B cell (primary cell): ENCODE data around the gene REEP5. TPM values are rescaled to one million over a fixed set of nuclear protein-coding genes. Genes with fewer than 3 reads are reported as not detected.

Experiments
- ATAC-seq: fragments of 200-7000 bp; cut with Tn5 transposase; one replicate; pipeline ENCODE4 v1.10.0; 2021; ENCODE audit warnings: low read depth, mild to moderate bottlenecking, moderate number of reproducible peaks, moderate library complexity
- CTCF ChIA-PET: fragments of 350-600 bp; sonication (Branson Sonifier 250); formaldehyde crosslinking; loops from one replicate; lab custom pipeline; 2021; ENCODE audit warnings: antibody characterized with exemption, inconsistent platforms; lab: Charles Lee
- POLR2A ChIA-PET: fragments of 350-600 bp; sonication (Branson Sonifier 250); formaldehyde crosslinking; loops from one replicate; lab custom pipeline; 2021; ENCODE audit warnings: antibody characterized with exemption; lab: Charles Lee
- DNase-seq: peaks from one replicate; pipeline ENCODE4 v3.0.0; 2013
- H2AFZ ChIP-seq: 2 replicates; pipeline ENCODE4 v1.6.1; 2012; ENCODE audit warnings: mild to moderate bottlenecking, low read depth, low read length; ENCODE audit not compliant: insufficient read depth, poor library complexity, severe bottlenecking
- H3K27ac ChIP-seq, 2 donors: 1 replicate in 1 of 2; 2 replicates in 1 of 2; pipeline ENCODE4 v1.5.1; 2012 to 2013; ENCODE audit warnings: low read length in 2 of 2, mild to moderate bottlenecking in 2 of 2, moderate library complexity in 1 of 2
- H3K27me3 ChIP-seq, 4 experiments: fragments of 200-600 bp in 1 of 4; sonication (generic) in 1 of 4; replicated peaks in 1 of 4; 1 replicate in 2 of 4; 2 replicates in 2 of 4; pipeline versions ENCODE4 v1.6.1 to v1.7.0; 2013 to 2016; ENCODE audit warnings: low read length in 3 of 4, mild to moderate bottlenecking in 2 of 4, mixed read lengths in 1 of 4, moderate library complexity in 1 of 4; ENCODE audit not compliant: insufficient read depth in 4 of 4, control insufficient read depth in 3 of 4; ENCODE audit errors: control extremely low read depth in 1 of 4
- H3K36me3 ChIP-seq, 2 experiments: replicated peaks in 1 of 2; 1 replicate in 1 of 2; 2 replicates in 1 of 2; pipeline versions ENCODE4 v1.6.1 to v1.7.1; 2013; ENCODE audit warnings: low read length in 1 of 2; ENCODE audit not compliant: insufficient read depth in 2 of 2, control insufficient read depth in 1 of 2; ENCODE audit errors: control extremely low read depth in 1 of 2, extremely low read depth in 1 of 2
- H3K4me1 ChIP-seq, 2 donors: fragments of 200-600 bp in 1 of 2; sonication (generic) in 1 of 2; 1 replicate in 1 of 2; 2 replicates in 1 of 2; pipeline versions ENCODE4 v1.5.1 to v1.6.1; 2013 to 2017; ENCODE audit warnings: low read length in 2 of 2; ENCODE audit not compliant: control insufficient read depth in 2 of 2, insufficient read depth in 2 of 2
- H3K4me2 ChIP-seq: replicated peaks from 2 replicates; pipeline ENCODE3; 2012; ENCODE audit warnings: mild to moderate bottlenecking, low read depth, low read length; ENCODE audit not compliant: poor library complexity, severe bottlenecking
- H3K4me3 ChIP-seq, 5 experiments: fragments of 200-600 bp in 1 of 5; sonication (generic) in 1 of 5; 1 replicate in 3 of 5; 2 replicates in 2 of 5; pipeline versions ENCODE4 v1.5.1 to v1.7.0; 2011 to 2016; ENCODE audit warnings: low read length in 4 of 5, mild to moderate bottlenecking in 4 of 5, low read depth in 2 of 5, control low read depth in 1 of 5, moderate library complexity in 1 of 5; ENCODE audit not compliant: insufficient read depth in 1 of 5; ENCODE audit errors: control extremely low read depth in 1 of 5, extremely low read depth in 1 of 5
- H3K79me2 ChIP-seq: fragments of 200-600 bp; sonication (generic); one replicate; pipeline ENCODE4 v1.6.0; 2016; ENCODE audit warnings: low read length; ENCODE audit not compliant: control insufficient read depth, insufficient read depth
- H3K9ac ChIP-seq: fragments of 200-600 bp; sonication (generic); 2 replicates; pipeline ENCODE4 v1.6.1; 2017; ENCODE audit warnings: mild to moderate bottlenecking, low read length, moderate library complexity
- H3K9me3 ChIP-seq, 3 donors: one replicate each; pipeline versions ENCODE4 v1.6.1 to v1.7.1; 2013; ENCODE audit warnings: low read length in 2 of 3; ENCODE audit not compliant: control insufficient read depth in 2 of 3, insufficient read depth in 1 of 3; ENCODE audit errors: control extremely low read depth in 1 of 3
- H4K20me1 ChIP-seq: 2 replicates; pipeline ENCODE4 v1.6.0; 2012; ENCODE audit warnings: mild to moderate bottlenecking, low read length; ENCODE audit not compliant: insufficient read depth, control insufficient read depth, poor library complexity, severe bottlenecking
- H3K27ac Mint-ChIP-seq: one replicate; pipeline ENCODE4 v1.8.0; 2021; ENCODE audit warnings: mixed read lengths
- H3K27me3 Mint-ChIP-seq: one replicate; pipeline ENCODE4 v1.8.0; 2021; ENCODE audit warnings: mixed read lengths
- H3K4me1 Mint-ChIP-seq: one replicate; pipeline ENCODE4 v1.8.0; 2021; ENCODE audit warnings: mixed read lengths
- H3K4me3 Mint-ChIP-seq: one replicate; pipeline ENCODE4 v1.8.0; 2021; ENCODE audit warnings: mixed read lengths
- H3K9me3 Mint-ChIP-seq: one replicate; pipeline ENCODE4 v1.8.0; 2022; ENCODE audit warnings: mixed read lengths; ENCODE audit not compliant: insufficient read depth
- EZH2 ChIP-seq: IDR thresholded peaks from 2 replicates; pipeline ENCODE4 v1.6.1; 2012; ENCODE audit warnings: borderline replicate concordance, low read depth, mild to moderate bottlenecking, moderate library complexity, low read length; ENCODE audit not compliant: insufficient read depth, poor library complexity, severe bottlenecking
- WGBS: methylation state at CpG from one replicate; pipeline ENCODE4 v1.1.5; 2013; ENCODE audit warnings: missing lambda C conversion rate; ENCODE audit not compliant: insufficient coverage; 5-methylcytosine and 5-hydroxymethylcytosine counted together
- intact Hi-C: fragments of 100-400 bp; cut with micrococcal nuclease; formaldehyde crosslinking; loops from one replicate; pipeline ENCODE4 v1.10.0; 2022
- polyA plus RNA-seq: library from polyadenylated mRNA; depleted of rRNA; stranded (reverse); fragments of >200 nt; gene quantifications from 2 replicates; pipeline ENCODE4 v1.2.3, GENCODE V29; 2012
- total RNA-seq, 2 donors: library from RNA; stranded (reverse); fragments of 120-200 nt in 1 of 2; gene quantifications; 1 replicate in 1 of 2; 2 replicates in 1 of 2; pipeline versions ENCODE4 v1.2.3 to v1.2.4, GENCODE V29; 2013 to 2022
- TF ChIP-seq, protein P1 (sequence below): fragments of 200-600 bp; IDR thresholded peaks from one replicate; pipeline ENCODE4 v1.8.0; 2022; ENCODE audit warnings: antibody characterized with exemption, mild to moderate bottlenecking

The REEP5 gene
- total and polyA plus RNA-seq, 2 donors (not counting 1 experiment from before 2014, with no cell fraction given), result 39.2 to 55.9 TPM

DNA sequence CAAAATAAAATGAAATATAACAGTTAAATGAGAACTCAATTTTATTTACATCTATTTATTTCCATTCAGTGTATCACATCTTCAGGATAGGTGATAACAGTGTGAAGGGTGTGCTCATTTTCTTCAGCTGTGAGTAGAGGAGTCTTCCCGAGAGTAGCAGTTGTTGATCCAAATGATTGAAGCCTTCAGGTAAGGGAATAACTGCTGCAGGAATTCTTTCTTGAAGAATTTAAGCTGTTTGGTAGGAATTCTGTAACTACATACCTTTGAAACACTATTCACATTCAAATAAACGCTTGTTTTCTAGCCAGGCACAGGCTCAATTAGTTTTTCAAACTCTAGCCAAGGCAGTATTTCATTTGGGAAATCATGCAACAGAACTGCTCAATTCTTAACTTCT is 45.7 kb downstream of the REEP5 start:
- Histone ChIP-seq H3K4me2 (no peak overlapping the region), H3K9ac (no peak overlapping the region), H3K9me3 (no peaks in the 10 kb centered on the region), H3K27ac (no peak overlapping the region), H3K4me3 (no peak overlapping the region), H3K36me3 (peaks cover 6 to 48% of the 10 kb centered on the region in 2 experiments), H2AFZ (no peak overlapping the region), H3K4me1 (no peaks in the 10 kb centered on the region), H4K20me1 (no peaks in the 10 kb centered on the region), H3K27me3 (no peaks in the 10 kb centered on the region), H3K79me2 (peaks cover 14% of the 10 kb centered on the region)
- Mint-ChIP-seq H3K27me3 (no peaks in the 10 kb centered on the region), H3K4me3 (no peak overlapping the region), H3K9me3 (no peaks in the 10 kb centered on the region), H3K27ac (no peak overlapping the region), H3K4me1 (peaks cover 13% of the 10 kb centered on the region)
- intact Hi-C loops, result no loop called here
- ChIA-PET POLR2A (no interaction called here), CTCF (no interaction called here)
- WGBS, result no CpG with 5 or more reads among the region's 2 CpGs
- no peak for ATAC-seq
- no peak for DNase-seq
- TF ChIP-seq EZH2, result no peak
- TF ChIP-seq, protein P1, sequence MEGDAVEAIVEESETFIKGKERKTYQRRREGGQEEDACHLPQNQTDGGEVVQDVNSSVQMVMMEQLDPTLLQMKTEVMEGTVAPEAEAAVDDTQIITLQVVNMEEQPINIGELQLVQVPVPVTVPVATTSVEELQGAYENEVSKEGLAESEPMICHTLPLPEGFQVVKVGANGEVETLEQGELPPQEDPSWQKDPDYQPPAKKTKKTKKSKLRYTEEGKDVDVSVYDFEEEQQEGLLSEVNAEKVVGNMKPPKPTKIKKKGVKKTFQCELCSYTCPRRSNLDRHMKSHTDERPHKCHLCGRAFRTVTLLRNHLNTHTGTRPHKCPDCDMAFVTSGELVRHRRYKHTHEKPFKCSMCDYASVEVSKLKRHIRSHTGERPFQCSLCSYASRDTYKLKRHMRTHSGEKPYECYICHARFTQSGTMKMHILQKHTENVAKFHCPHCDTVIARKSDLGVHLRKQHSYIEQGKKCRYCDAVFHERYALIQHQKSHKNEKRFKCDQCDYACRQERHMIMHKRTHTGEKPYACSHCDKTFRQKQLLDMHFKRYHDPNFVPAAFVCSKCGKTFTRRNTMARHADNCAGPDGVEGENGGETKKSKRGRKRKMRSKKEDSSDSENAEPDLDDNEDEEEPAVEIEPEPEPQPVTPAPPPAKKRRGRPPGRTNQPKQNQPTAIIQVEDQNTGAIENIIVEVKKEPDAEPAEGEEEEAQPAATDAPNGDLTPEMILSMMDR, result no peak

DNA sequence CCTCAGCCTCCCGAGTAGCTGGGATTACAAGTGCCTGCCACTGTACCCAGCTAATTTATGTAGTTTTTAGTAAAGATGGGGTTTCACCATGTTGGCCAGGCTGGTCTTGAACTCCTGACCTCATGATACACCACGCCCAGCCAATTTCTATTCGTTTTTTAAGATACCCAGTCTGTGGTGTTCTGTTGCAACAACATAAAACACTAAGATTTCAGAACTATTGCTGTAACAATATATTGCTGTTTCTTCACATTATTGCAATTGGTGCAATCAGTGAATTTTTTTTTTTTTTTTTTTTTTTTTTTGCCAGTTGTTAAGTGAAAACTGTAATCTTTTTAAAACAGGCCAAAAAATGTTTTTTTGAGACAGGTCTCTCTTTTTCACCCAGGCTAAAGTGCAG is 51.1 kb downstream of the REEP5 start:
- TF ChIP-seq EZH2, result no peak
- TF ChIP-seq, protein P1, result no peak
- peaks cover 7% of the 10 kb centered on the region for H4K20me1 ChIP-seq
- no peak overlapping the region for H3K9ac ChIP-seq
- no peak overlapping the region for H2AFZ ChIP-seq
- no peaks in the 10 kb centered on the region for H3K9me3 ChIP-seq
- CTCF ChIA-PET, result interaction anchor here (0.6 kb wide), 1 partner anchor 18 kb away, joined by 3 read pairs; no protein-coding TSS in a partner anchor
- H3K27me3 ChIP-seq, result no peaks in the 10 kb centered on the region
- no peak overlapping the region for H3K27ac Mint-ChIP-seq
- H3K4me1 Mint-ChIP-seq, result peaks cover 3% of the 10 kb centered on the region
- H3K4me2 ChIP-seq, result no peak overlapping the region
- WGBS, result no CpG with 5 or more reads among the region's 3 CpGs
- no peak for ATAC-seq
- POLR2A ChIA-PET, result no interaction called here
- H3K27me3 Mint-ChIP-seq, result no peaks in the 10 kb centered on the region
- intact Hi-C loops, result no loop called here
- H3K79me2 ChIP-seq, result peaks cover 14% of the 10 kb centered on the region
- H3K4me1 ChIP-seq, result no peaks in the 10 kb centered on the region
- no peak for DNase-seq
- no peaks in the 10 kb centered on the region for H3K9me3 Mint-ChIP-seq
- H3K4me3 Mint-ChIP-seq, result no peak overlapping the region
- no peak overlapping the region for H3K4me3 ChIP-seq
- no peak overlapping the region for H3K27ac ChIP-seq
- H3K36me3 ChIP-seq, result peaks cover 8 to 37% of the 10 kb centered on the region in 2 experiments
